ENCODE data around the gene FAIM2.

DNA sequence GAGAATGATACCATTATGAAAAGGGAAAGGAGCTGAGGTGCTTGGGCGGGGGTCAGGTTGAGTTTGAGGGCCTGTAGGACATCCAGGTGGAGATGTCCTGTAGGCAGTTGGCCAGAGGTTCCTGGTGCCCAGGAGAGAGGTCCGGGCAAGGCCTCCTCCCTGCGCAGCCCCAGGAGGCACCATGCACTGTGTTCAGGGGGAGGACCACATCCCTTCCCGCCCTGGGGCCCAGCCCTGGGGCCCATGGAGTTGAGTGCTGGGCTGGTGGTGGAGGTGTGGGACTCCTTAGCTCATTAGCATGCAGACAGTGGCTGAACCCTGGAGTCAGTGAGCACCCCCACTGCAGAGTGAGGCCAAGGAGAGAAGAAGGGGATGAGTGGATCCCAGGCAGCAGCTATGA lies 5.7 kb upstream of the FAIM2 start:
- TF ChIP-seq, protein P1, sequence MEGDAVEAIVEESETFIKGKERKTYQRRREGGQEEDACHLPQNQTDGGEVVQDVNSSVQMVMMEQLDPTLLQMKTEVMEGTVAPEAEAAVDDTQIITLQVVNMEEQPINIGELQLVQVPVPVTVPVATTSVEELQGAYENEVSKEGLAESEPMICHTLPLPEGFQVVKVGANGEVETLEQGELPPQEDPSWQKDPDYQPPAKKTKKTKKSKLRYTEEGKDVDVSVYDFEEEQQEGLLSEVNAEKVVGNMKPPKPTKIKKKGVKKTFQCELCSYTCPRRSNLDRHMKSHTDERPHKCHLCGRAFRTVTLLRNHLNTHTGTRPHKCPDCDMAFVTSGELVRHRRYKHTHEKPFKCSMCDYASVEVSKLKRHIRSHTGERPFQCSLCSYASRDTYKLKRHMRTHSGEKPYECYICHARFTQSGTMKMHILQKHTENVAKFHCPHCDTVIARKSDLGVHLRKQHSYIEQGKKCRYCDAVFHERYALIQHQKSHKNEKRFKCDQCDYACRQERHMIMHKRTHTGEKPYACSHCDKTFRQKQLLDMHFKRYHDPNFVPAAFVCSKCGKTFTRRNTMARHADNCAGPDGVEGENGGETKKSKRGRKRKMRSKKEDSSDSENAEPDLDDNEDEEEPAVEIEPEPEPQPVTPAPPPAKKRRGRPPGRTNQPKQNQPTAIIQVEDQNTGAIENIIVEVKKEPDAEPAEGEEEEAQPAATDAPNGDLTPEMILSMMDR (IDR thresholded peaks at IDR 0.05; ENCODE audit: poor library complexity): no peak
- TF ChIP-seq EZH2 (IDR thresholded peaks at IDR 0.05; ENCODE audit: borderline replicate concordance): no peak

Measured in hepatocyte (in vitro differentiated cells).